HG03139 (cell line): Measurements from ENCODE around the gene PCNT.

Experiments used
- ATAC-seq: cut with Tn5 transposase; IDR thresholded peaks from one replicate; pipeline ENCODE4 v1.9.1; 2021; ENCODE audit not compliant: unreplicated experiment

Gene PCNT

GRCh38 chr21:46474382-46474781 lies 150.4 kb downstream of the PCNT start:
- no peak for ATAC-seq

GRCh38 chr21:46475296-46475695 lies 151.3 kb downstream of the PCNT start:
- no peak for ATAC-seq

- no peak for ATAC-seq
Observed at GRCh38 chr21:46477765-46478164, 153.8 kb downstream of the PCNT start.

- no peak for ATAC-seq
Observed at GRCh38 chr21:46478910-46479309, 155.0 kb downstream of the PCNT start.

- no peak for ATAC-seq
Observed at GRCh38 chr21:46480466-46480865, 156.5 kb downstream of the PCNT start.

- no peak for ATAC-seq
Observed at GRCh38 chr21:46482225-46482845, 158.4 kb downstream of the PCNT start.

- no peak for ATAC-seq
Observed at GRCh38 chr21:46482846-46483231, 158.9 kb downstream of the PCNT start.

GRCh38 chr21:46483300-46484295 lies 159.6 kb downstream of the PCNT start:
- no peak for ATAC-seq

GRCh38 chr21:46486481-46487126 lies 162.6 kb downstream of the PCNT start:
- ATAC-seq, result no peak

- no peak for ATAC-seq
Observed at GRCh38 chr21:46489162-46489663, 165.3 kb downstream of the PCNT start.

- no peak for ATAC-seq
Observed at GRCh38 chr21:46489800-46490199, 165.8 kb downstream of the PCNT start.

- no peak for ATAC-seq
Observed at GRCh38 chr21:46491553-46491952, 167.6 kb downstream of the PCNT start.

GRCh38 chr21:46492851-46493250 lies 168.9 kb downstream of the PCNT start:
- ATAC-seq, result no peak

- ATAC-seq, result no peak
Observed at GRCh38 chr21:46493828-46494227, 169.9 kb downstream of the PCNT start.
